Measurements from ENCODE around the gene SF3B4. TPM values are rescaled to one million over a fixed set of nuclear protein-coding genes. Genes with fewer than 3 reads are reported as not detected.

Gene SF3B4, protein sequence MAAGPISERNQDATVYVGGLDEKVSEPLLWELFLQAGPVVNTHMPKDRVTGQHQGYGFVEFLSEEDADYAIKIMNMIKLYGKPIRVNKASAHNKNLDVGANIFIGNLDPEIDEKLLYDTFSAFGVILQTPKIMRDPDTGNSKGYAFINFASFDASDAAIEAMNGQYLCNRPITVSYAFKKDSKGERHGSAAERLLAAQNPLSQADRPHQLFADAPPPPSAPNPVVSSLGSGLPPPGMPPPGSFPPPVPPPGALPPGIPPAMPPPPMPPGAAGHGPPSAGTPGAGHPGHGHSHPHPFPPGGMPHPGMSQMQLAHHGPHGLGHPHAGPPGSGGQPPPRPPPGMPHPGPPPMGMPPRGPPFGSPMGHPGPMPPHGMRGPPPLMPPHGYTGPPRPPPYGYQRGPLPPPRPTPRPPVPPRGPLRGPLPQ
- 114 to 155 TPM (median 137 TPM) in 5 replicates for total RNA-seq (2022; extraction: Qiagen RNA extraction)

GRCh38 chr1:149927563-149928400, at the start of gene SF3B4:
Gene SF3B4 (minus strand): TSS chr1:149927803. CDS start chr1:149927759, 44 bp downstream.

DNA sequence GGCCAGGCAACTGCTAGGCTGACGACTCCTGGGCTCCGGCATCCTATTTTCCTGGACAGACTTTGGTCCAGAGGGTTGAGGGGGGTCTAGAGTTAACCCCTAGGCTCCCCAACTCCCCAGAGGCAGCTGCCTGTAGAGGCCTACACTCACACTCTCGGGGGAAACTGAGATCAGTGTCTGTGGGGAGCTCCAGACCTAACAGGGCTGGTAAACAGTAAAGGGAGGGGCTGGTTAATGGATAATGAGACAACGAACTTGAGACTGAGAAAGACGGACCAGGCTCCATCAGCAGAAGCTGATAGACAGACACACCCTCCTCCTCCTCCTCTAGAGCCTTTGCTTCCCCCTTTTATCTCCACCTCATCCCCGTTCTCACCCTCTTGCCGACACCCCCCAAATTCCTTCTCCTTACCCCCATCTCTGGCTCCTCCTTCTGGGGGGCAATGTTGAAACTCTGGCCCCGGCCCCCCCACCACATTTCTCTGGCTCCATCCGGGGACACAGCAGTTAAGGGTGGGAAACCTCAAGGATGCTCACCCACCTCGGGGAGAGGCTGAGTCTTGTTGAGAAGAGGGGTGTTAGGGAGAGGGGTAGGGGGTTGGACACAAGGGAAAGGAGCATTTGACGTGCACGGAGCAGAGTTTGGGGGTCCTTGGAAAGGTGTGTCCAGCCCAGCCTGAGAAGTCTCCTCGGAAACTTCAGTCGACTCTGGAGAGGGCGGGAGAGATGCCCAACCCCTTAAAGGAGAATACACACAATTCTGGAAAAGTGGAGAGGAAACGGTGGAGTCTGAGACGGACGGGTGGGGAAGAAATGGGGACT, 8.8 kb upstream of the SF3B4 start, which contains the start of gene MTMR11:
MTMR11 (minus strand) TSS at position 710 of the 822 bp plus-strand sequence; CDS start at position 478, 232 bp downstream.

DNA sequence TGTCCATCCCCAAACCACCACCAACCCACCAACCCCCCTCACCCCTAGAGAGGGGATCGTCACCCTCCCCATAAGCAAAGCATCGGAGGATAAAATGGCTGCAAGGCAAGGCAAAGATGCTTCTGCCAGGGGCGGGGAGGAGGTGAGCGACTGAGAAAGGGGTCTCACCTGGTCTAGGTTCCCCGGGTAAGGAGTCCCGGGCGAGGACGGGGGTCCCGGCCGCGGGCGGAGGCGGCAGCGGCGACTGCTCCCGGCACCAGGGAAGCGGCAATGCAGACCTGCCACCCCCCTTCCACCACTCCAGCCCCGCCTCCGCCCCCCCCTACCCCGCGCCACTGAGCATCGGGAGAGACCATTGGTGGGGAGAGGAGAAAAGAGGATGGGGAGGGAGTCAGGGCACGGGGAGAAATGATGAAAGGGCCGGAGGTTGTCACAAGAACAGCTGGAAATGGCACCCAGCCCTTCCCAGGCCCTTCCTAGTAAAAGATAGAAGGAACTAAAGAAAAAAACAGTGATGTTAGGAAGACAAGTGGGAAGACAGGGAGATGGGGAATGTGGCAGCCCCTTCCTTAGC, 9.9 kb downstream of the SF3B4 start, which contains the start of gene SV2A:
SV2A (minus strand) TSS at position 274 of the 574 bp plus-strand sequence. CDS start 4,004 bp downstream, outside the sequence.

DNA sequence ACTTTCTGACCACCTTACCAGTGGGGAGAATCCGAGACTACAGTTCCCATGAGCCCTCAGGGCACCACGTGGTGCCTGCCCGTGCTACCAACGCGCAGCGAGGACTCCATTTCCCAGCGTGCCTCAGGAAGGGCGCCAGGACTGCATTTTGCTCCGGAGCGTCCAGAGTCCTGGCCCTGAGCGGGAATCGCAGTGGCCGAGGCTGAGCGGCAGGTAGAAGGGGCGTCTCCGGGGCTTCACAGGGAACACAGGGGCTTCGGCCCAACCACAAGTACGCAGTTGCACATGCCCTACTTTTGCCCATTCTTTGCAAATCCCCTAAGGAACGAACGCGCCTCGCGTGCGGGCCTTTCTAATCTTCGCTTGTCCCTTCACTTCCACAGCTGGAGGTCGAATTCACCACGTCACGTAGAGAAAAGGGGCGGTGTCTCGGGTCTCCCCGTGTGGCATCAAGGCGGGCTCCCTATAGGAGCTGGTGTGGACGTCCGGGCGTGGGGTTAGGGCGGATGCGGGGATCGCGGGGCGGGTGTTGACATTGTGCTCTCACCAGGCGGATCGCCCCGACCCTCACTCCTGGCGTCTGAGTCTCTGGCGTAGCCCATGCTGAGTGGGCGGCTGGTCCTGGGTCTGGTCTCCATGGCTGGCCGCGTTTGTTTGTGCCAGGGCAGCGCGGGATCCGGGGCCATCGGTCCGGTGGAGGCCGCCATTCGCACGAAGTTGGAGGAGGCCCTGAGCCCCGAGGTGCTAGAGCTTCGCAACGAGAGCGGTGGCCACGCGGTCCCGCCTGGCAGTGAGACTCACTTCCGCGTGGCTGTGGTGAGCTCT, 27.9 kb downstream of the SF3B4 start, which contains the start of gene BOLA1:
BOLA1 (plus strand) TSS at position 109 of the 825 bp plus-strand sequence; CDS start at position 601, 492 bp downstream.

Other genes starting within 250 kb of the SF3B4 start
- gene FCGR1A, start 145.1 kb downstream of the SF3B4 start, total RNA-seq (2022; extraction: Qiagen RNA extraction), result not detected in 5 replicates
- gene BOLA1, start 28.2 kb downstream of the SF3B4 start, total RNA-seq (2022; extraction: Qiagen RNA extraction), result 13.9 to 21.0 TPM (median 19.2 TPM) in 5 replicates
- gene SV2A, start 10.0 kb downstream of the SF3B4 start, total RNA-seq (2022; extraction: Qiagen RNA extraction), result 0.05 to 0.12 TPM (median 0.09 TPM) in 5 replicates
- 4.5 to 7.9 TPM (median 5.9 TPM) in 5 replicates for gene MTMR11, start 9.1 kb upstream of the SF3B4 start, total RNA-seq (2022; extraction: Qiagen RNA extraction)
- gene OTUD7B, start 82.9 kb upstream of the SF3B4 start, total RNA-seq (2022; extraction: Qiagen RNA extraction), result 7.7 to 15.5 TPM (median 13.9 TPM) in 5 replicates
- 13.9 to 18.6 TPM (median 16.3 TPM) in 5 replicates for gene VPS45, start 140.0 kb upstream of the SF3B4 start, total RNA-seq (2022; extraction: Qiagen RNA extraction)
- gene PLEKHO1, start 222.1 kb upstream of the SF3B4 start, total RNA-seq (2022; extraction: Qiagen RNA extraction), result 4.8 to 6.8 TPM (median 6.4 TPM) in 5 replicates